ENCODE results near the gene RNF144A.

The RNF144A gene

DNA sequence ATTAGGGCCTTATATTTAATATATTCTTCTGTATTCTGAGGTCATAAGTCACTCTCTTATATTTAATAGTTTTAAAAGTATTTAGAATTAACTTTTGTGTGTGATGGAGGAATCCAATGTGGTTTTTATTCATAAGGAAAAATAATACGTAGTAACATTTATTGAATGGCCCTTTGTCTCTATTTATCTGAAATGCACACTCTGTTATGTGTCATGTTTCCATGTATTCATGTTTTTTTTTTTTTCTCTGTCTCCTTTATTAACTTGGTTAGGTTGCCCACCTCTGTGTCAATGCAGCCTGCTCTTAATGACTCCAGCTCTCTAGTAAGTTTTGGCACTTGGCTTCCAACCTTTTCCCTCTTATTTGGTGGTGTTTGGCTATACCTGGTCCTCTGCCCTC lies 33.8 kb downstream of the RNF144A start:
- no peak for DNase-seq

DNA sequence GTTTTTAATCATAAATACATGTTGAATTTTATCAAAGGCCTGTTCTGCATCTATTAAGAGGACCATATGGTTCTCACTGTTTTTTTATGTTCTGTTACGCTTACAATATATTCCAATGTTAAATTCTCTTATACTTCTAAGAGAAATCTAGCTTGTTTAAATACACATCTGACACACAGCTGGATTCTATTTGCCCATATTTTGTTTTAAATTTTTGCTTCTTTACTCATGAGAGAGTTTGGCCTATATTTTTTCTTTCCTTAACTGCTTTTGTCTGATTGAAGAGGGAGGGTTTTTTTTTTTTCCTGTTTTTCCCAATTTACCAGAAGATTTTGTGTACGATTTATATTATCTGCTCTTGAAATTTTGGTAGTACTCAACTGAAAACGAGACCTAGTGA lies 34.9 kb downstream of the RNF144A start:
- DNase-seq: no peak

DNA sequence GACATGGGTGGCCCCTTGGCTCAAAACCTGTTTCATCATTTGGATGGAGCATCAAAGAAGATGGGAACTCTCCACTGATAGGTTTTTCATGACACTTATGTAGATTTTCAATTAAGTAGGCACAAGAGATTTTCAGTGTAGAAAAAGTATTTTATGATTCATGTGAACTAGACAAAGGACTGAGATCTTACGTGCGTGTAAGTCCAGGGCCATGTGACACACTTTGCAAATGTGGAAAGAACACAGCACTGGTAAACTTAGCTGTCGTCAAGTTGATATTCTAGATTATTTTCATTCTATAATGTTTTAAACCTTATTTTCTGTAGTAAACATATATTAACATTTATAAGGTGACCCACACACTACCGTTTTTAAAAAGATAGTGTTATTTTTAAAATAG lies 37.4 kb downstream of the RNF144A start:
- DNase-seq: no peak

DNA sequence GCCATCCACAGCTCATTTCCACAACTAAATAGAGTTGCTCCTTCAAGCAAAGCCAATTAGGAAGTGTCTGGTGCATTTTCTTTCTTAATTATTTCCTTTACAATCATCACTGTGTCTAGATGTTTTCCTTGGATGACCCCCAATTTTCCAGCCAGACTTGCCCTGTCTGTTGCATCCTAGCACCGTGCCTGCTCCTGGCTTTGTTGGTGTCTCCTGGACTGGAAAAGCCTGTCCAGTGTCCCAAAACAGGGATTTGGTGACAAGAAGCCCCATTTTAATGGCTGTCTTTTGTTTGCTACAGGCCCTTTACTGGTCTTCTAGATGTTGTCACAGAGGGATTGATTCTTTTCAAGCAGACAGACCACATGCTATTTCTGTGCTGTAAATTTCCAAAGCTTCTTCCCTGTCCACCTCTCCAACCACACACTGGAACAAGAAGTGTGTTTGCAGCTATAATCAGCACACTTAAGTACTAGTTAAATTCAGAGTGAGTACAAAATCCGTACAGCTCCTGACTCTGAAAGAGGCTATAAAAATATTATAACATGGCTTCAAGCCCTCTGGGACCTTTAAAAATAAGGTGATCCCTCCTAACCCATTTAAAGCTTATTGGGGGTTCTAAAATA lies 38.4 kb downstream of the RNF144A start:
- DNase-seq: no peak

DNA sequence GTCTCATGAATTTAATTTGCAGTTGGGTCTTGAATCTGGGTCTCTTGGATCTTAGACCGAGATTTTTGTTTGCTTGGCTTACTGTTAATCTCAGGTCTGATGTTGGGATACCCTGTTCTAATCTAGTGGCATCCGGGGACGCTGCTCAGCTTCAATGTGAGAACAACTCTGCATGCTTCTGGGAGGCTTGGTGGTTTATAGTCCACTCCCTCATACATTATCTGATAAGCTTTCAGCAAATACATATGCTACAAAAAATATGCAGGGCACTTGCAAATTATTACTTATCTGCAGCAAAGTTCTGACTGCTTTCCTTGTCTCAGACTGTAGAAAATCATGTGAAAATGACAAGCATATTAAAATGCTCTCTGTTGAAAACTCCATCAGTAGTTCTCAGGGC lies 39.4 kb downstream of the RNF144A start:
- no peak for DNase-seq

DNA sequence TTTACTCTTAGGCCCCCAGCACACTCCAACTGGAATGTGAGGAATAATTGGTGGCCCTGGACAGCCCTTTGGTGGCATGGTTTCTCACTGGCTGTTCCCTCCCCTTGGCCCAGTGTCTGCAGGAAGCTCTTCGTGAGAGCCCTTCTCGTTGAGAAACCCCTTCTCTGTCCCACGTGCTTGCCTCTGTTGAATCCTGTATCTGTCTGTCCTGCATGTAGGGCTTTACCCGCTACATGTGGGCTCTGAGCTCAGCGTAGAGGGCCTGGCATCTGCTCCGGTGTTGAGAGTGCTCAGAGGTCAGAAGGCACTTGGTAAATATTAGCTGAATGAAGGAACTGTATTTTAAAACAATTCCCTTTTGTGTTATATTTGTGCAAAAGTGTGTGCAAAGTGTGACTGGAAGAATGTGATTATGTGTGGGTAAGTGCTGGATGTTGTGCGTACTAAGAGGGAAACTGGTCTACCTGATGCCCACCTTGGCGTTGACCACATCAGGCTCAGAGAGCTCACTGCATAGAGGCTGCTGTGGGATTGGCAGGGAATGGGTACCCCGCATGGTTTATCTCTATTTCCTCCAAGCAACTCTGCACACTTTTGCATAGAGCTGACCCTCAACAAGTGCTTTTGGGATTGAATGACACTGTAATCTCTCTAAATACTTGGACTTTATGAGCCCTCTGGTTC lies 40.0 kb downstream of the RNF144A start:
- no peak for DNase-seq

DNA sequence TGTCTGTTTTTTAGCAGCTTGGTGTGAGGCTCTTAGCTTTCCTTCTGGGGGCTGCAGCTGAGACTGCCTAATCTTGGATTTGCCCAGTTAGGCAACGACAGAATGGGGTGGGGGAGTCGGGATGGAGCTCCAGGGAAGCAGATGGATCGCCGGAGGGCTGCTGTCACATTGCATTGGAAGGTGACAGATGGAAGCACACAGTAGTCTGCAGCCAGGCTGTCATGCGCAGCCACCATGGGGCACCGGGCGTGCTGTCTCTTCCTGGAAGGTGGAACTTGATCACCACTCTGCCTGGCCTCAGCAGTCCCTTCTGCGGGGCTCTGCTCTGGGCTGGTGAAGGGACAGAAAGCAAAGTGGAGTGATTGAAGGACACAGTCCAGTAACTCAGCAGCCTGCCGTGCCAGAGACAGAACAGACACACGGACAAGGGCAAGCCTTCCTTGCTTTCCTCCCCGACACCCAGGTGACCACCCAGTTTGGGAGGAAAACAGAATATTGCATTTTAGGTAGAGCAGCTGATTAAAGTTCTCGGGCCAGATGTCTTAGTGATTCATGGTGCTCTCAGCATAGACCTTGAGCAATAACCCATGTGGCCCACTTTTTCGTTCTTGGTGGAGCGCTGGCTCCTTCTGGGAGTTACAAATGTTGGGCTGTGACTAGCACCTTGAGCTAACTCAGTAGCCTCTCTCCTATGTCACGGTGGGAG lies 40.9 kb downstream of the RNF144A start:
- no peak for DNase-seq

DNA sequence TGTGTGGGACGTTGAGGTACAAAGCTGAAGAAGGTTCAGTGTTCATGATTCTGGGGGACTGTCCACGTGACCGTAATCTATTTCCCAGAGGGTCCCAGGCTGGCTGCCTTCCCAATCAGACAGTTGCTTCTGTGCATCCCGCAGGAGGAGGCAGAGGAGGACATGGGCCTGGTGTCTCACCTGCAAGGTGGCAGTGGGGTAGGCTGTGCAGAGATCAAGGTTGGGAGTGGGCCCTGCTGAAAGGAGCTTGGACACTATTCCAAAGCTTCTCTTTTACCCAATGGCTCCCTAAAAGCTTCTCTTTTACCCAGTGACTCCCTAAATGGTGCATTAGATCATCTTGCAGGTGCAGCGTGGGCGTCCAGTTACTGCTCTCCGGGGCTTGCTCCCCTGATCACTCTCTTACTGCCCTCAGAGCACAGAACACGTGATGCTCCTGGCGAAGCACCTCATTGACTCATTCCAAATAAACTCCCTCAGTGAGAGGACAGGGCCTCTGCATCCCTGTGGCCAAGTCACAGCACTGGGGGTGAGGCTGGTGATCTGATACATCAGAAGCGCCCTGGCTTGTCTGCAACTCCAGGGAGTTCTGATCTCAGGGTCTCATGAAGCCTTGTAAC lies 41.5 kb downstream of the RNF144A start:
- DNase-seq: no peak

DNA sequence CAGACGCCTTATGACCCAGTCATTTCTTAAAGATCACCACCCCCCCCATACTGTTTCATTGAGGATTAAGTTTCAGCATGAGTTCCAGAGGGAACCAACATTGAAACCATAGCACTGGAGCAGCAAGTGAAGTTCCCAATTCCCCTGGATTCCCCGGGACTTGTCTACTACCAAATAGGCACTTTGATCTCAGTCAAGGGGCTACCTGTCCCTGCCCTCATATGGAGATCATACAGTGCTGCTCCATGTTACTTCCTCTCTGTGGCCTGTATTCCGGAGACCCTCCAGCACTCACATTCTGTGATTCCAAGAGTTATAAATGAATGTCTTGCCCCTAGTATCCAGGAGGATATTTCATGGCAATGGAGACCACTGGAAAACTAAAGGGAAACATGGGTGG lies 42.5 kb downstream of the RNF144A start:
- no peak for DNase-seq

DNA sequence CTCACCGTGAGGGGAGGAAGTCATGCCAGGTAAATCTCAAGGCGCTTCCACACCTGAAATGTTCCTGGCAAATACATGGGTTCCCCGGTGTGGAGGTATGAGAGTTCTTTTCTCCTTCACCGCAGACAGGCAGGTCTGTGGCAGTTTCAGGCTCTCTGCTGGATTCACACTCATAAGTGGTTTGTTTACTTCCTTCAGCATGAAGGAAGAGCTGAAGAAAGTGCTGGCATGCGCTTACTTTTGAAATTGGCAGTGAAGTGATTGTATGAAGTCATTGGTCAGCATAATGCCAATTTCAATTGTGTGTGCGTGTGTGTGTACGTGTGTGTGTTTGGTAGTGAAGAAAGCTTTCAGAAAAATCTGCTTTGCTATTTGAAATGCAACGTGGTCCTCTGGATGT lies 43.4 kb downstream of the RNF144A start:
- no peak for DNase-seq

DNA sequence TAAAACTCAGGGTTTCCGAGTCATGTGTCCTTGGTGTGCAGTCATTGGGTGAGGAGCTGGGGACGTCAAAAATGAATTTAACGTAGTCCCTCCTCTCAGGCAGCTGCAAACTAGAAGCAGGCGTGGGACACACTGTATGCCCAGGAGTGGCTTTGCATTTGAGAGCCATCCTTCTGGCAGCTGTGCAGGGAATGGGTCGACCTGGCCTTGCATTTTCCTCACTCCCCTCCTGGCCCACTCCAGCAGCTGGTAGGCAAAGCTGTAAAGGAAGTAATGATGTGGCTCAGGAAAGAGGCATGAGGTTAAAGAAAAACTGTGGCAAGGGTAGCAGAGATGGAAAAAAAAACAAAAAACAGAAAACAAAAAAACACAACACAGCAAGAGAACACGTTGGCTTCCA lies 46.5 kb downstream of the RNF144A start:
- DNase-seq: no peak

DNA sequence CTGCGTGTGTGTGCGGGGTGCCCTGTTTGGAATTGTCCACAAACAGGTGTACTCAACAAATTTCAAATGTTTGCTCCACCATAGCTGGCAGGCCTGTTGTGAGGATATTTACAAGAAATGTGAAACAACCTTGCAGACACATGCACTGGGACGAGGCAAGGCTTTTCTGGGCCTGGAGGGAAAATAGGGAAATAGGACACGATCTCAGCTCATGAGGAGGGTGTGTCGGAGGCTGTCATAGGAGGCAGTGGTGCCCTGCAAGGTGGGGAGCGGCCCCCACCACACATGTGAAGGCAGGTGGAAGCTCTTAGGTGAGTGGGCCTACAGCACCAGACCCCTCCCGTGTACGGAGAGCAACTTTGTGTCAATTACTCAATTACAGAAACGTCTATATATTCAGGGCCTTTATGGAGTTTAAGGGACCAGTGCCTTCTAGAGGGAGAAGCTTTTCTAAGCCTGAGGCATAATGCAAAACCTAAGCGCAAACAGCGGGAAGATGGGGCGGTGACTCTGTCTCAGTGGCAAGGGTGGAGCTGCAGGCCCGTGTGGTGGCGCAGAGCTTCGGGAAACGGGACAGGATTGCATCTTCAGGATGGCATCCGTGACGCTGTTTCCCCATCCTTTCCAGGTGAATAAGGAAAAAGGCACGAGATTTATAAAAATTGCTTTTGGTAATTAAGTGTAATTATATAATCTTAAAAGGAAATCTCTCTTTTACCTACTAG lies 48.0 kb downstream of the RNF144A start:
- no peak for DNase-seq

DNA sequence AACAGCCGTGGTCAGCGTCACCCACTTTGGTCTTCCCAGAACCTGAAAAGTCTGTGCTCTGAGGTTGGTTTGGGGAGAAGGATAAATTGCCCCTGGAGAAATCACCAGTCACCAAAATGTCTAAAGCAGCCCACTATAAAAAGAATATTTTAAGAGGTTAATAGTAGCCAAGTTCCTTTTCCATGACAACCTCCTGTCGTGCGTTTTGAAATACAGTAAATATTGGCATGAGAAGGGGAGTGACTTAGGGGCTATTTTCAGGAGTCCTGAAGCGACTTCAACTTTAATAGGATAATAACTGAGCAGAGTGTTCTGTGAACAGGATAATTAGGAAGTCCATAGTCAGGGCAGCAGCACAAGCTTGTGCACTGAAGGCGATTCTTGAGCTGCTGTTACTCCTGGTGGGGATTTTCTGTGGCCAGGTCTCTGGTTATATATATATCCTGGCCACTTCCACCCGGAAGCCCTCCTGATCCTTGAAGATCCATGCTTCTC lies 49.3 kb downstream of the RNF144A start:
- no peak for DNase-seq

DNA sequence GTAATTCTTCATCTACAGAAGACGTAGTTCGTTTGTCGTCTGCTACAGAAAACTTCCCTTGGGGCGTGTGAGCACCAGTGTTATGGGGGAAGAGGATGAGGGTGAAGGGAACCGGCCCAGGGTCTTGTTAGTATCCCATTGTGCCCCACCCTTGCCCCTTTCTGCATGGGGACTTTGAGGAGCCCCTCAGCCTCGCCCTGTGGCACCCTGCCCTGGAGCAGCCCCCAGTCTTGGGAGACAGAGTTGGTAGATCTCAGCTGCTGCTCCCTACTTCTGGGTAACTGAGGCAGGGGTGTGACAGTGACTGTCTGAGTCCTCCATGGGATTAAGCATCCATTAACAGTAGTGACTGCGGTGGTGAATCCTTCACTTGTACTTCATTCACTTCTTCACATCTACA lies 50.1 kb downstream of the RNF144A start:
- no peak for DNase-seq

DNA sequence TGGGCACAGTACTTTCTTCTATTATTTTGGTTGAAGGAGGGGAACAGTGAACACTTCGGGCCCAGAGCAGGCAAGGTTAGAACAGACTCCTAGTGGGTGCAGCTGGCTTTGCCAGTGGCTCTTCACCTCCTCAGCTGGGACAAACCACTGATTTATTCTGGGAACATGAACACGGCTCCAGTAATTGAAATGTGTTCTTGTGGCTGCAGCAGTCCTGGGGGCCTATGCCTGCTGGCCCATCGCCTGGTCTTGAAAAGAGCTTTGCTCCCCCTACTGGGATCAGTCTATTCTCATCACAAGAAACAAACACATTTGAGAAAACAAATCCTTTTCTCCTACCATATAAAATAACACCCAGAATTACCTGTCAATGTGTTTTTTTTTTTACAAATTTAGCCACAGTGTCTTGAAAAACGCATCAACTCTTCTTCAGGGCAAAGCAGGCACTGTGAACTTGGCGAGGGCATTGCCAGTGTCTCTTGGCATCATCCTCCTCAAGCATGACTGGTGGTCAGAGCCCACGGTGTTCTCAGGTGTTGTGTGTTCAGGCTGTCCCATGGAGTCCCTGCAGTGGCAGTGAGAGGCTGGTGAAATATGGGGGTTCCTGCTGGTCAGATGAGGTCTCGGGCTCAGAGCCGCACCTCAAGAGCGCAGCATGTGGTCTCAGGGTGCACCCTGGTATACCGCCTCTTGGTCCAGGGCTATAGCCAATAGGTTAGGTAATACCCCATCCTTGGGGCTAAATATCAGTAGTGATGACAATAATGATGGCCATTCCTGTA lies 51.3 kb downstream of the RNF144A start:
- DNase-seq: no peak

DNA sequence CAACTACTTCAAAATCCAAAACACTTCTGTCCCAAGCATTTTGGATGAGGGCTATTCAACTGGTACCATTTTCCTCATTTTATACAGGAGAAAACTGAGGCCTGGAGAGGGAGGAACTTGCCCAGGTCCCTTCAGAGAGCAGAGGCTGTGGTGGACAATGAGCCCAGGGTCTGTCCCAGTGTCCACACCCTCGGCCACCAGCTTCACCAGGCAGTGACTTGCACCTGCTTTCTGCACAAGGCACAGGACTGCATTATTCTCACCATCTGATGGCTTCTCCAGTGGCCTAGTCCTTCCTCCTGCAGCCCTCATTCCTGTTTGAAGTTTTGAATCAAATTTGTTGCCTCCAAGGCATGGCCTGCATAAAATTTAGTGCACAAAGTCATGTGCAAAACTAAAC lies 53.3 kb downstream of the RNF144A start:
- DNase-seq: no peak

DNA sequence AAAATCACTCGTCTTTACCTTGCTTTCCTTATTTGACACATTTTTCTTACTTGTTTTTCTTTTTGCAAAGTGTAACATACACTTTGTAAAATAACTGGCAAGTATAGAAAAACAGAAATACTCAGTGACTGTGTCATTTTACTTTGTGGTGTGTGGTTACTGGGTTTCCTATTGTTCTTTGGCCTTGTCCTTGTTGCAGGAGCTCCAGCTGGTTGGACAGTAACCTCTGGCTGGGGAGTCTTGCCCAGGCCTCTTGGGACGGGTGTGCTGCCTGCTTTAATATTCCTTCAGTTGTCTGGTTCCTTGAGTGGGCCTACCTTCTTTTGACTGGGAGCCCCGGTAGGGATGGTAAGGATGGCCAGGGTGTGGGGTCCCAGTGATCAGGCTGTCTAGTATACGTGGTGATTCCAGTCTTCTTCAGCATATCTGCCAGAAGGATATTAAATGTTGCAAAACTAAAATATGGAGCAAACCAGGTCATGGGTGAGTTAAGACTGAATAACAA lies 53.8 kb downstream of the RNF144A start:
- DNase-seq: no peak

DNA sequence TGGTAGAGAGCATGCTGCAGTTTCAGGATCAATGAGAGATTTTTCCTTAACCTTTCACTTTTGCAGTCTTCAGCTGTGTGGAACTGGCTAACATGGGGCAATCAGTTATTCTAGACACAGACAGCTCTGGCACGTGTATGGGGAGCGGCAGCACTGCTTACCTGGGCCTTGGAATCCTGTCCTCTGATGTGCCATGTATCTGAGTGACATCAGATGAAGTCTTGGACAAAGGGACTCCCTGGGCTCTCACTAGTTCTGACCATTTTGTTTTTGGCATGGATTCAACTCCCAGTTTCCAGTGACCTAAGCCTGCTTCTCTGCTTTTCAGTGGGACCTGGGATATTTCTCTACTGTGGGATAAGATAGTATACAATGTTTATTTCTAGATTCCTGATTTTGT lies 54.3 kb downstream of the RNF144A start:
- no peak for DNase-seq

DNA sequence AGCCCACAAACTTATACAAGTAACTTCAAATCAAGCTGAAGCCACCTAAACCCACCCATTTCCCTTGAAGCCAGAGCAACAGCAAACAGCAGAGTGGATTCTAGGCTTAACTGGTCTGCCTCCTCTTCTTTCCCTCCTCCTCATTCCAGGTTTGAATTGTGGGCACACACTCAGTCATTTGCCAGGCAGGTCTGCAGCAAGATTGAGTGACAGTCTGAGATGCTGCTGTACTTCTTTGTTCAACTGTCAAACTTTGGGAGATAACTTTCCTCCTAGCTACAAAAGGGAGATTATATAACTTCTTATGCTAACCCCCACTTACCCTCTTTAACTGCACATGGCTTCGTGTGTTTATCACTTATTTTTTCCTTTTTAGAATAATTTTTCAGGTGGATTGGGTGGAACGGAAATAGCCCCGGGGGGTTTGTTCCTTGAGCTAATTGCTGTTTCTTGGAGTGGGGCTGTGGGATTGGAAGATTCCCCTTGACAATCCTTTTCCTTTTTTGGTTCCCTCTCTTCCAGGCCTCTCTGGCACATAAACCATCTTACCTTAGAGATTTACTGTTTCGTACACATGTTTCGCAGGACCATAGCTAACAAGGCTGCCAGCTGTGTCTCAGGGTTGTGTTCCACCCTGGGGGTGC lies 55.0 kb downstream of the RNF144A start:
- DNase-seq: no peak

DNA sequence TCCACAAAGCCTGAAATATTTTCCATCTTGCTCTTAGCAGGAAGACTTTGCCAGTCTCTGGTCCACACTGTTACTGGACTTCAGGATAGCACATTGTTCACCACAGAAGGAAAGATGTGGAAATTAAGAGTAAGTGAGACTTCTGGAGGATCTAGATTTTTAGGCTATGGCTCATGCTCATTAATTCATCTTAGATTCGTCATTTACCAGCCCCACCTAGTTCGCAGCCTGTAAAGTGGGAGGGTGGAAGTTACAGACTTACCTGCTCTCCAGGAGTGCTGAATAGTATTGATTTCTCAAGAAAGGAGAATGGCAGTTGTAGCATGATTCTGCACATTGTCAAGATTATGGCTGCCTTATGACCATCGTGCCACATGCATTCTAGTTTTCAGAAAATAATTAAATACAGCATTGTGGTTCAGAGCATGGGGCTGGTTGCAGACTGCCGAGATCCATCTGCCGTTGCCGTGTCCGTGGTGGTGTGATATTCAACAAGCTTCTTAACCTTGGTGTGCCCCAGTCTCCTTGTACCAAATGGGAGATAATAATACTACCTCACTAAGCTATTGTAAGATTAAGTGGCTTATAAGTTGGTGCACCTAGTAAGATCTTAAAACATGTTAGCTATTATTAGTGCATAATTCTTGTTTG lies 56.8 kb downstream of the RNF144A start:
- no peak for DNase-seq

DNA sequence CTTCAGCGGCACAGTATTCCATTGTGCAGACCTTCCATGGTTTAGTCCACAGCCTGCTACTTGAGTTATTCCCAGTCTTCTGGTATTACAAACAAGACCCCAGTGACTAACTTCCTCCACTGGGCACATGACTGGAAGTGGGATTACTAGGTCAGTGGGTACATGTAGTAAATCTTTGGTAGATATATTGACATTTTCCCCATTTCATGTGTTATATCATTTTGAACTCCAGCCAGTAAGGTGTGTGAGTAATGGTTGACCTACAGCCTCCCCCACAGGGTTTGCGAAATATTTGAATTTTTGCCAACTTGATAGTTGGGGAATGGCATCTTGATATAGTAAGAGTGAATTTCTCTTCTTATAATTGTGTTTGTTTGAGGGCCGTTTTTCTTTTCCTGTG lies 58.8 kb downstream of the RNF144A start:
- DNase-seq: no peak
